HL-60 (cell line): ENCODE measurements around the gene SEC24A.

Experiments
- POLR2AphosphoS5 ChIP-seq: IDR thresholded peaks from 2 replicates; pipeline ENCODE4 v1.6.1; 2012; ENCODE audit warnings: low read depth
- TF ChIP-seq, protein P1 (sequence below): IDR thresholded peaks from one replicate; pipeline ENCODE4 v1.5.1; 2011; ENCODE audit warnings: low read length, control low read depth, inconsistent platforms; ENCODE audit not compliant: insufficient read depth
- TF ChIP-seq, protein P2 (sequence below): IDR thresholded peaks from 2 replicates; pipeline ENCODE4 v1.6.1; 2012; ENCODE audit warnings: low read depth; ENCODE audit not compliant: insufficient replicate concordance

DNA sequence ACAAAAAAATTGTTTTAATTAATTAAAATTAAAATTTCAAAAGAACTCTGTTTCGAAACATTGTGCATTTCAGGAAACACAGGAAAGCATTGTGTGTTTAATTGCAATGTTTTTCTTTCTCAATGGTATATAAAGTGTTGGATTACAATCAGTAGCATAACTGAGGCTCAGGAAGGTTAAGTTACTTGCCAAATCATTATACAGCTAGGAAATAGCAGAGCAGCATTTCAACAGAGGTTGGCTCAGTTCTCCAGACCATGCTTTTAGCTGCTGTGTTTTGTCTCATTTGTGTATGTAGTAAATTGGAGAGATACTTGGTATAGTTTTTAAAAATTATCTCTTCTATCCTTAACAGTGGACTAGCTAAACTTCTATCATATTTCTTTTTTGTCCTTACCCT, 59.7 kb downstream of the SEC24A start:
- TF ChIP-seq, protein P1, sequence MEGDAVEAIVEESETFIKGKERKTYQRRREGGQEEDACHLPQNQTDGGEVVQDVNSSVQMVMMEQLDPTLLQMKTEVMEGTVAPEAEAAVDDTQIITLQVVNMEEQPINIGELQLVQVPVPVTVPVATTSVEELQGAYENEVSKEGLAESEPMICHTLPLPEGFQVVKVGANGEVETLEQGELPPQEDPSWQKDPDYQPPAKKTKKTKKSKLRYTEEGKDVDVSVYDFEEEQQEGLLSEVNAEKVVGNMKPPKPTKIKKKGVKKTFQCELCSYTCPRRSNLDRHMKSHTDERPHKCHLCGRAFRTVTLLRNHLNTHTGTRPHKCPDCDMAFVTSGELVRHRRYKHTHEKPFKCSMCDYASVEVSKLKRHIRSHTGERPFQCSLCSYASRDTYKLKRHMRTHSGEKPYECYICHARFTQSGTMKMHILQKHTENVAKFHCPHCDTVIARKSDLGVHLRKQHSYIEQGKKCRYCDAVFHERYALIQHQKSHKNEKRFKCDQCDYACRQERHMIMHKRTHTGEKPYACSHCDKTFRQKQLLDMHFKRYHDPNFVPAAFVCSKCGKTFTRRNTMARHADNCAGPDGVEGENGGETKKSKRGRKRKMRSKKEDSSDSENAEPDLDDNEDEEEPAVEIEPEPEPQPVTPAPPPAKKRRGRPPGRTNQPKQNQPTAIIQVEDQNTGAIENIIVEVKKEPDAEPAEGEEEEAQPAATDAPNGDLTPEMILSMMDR = no peak
- TF ChIP-seq POLR2AphosphoS5 = no peak
- TF ChIP-seq, protein P2, sequence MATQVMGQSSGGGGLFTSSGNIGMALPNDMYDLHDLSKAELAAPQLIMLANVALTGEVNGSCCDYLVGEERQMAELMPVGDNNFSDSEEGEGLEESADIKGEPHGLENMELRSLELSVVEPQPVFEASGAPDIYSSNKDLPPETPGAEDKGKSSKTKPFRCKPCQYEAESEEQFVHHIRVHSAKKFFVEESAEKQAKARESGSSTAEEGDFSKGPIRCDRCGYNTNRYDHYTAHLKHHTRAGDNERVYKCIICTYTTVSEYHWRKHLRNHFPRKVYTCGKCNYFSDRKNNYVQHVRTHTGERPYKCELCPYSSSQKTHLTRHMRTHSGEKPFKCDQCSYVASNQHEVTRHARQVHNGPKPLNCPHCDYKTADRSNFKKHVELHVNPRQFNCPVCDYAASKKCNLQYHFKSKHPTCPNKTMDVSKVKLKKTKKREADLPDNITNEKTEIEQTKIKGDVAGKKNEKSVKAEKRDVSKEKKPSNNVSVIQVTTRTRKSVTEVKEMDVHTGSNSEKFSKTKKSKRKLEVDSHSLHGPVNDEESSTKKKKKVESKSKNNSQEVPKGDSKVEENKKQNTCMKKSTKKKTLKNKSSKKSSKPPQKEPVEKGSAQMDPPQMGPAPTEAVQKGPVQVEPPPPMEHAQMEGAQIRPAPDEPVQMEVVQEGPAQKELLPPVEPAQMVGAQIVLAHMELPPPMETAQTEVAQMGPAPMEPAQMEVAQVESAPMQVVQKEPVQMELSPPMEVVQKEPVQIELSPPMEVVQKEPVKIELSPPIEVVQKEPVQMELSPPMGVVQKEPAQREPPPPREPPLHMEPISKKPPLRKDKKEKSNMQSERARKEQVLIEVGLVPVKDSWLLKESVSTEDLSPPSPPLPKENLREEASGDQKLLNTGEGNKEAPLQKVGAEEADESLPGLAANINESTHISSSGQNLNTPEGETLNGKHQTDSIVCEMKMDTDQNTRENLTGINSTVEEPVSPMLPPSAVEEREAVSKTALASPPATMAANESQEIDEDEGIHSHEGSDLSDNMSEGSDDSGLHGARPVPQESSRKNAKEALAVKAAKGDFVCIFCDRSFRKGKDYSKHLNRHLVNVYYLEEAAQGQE = no peak
